Omental fat pad (tissue), 4 donors: ENCODE measurements around the gene PCDHGB5. TPM values are rescaled to one million over a fixed set of nuclear protein-coding genes. Genes with fewer than 3 reads are reported as not detected.
A peak's percentile ranks its signal among the peaks of the same experiment; 100 is the strongest.
"Not testable (repeated sequence)": the region's sequence is repeated elsewhere in the genome, so short reads cannot be mapped to it uniquely, and the experiment has no call there.

Experiments used
- ATAC-seq: fragments of 150-250 bp; one replicate; pipeline ENCODE4 v1.9.1; 2016; ENCODE audit warnings: mild to moderate bottlenecking, moderate library complexity; ENCODE audit not compliant: low FRiP score
- DNase-seq: peaks from one replicate; pipeline ENCODE4 v3.0.0-alpha.2; 2019; ENCODE audit warnings: low spot score
- CTCF ChIP-seq, 3 donors: fragments of 450-650 bp; IDR thresholded peaks; one replicate each; pipeline ENCODE4 v1.5.1; 2016 to 2017; ENCODE audit warnings: antibody characterized with exemption in 3 of 3, mild to moderate bottlenecking in 3 of 3, moderate library complexity in 2 of 3
- total RNA-seq, 4 donors: library from RNA; depleted of rRNA; stranded (reverse); fragments of >200 nt; gene quantifications; one replicate each; pipeline ENCODE4 v1.1.0, GENCODE V29; 2016

PCDHGB5 gene
- total RNA-seq, 4 donors from 2014 or later: 6.5 to 18.8 (median 8.9) TPM

- ATAC-seq (no peak), DNase-seq (no peak)
- TF ChIP-seq CTCF (IDR thresholded peaks at IDR 0.05): no peak
These were observed 13.8 kb downstream of the PCDHGB5 start for GRCh38 chr5:141411575-141411974.

GRCh38 chr5:141412854-141413539, 15.2 kb downstream of the PCDHGB5 start, which contains the start of gene PCDHGA10:
PCDHGA10 (plus strand) TSS chr5:141412987; CDS start chr5:141413176, 189 bp downstream.
- DNase-seq (no peak), ATAC-seq (no peak)
- no peak for TF ChIP-seq CTCF (IDR thresholded peaks at IDR 0.05)

GRCh38 chr5:141413540-141414069, 15.9 kb downstream of the PCDHGB5 start:
- DNase-seq: no peak
- no peak for TF ChIP-seq CTCF (IDR thresholded peaks at IDR 0.05)
- no peak for ATAC-seq

GRCh38 chr5:141414548-141415274, 17.0 kb downstream of the PCDHGB5 start:
- not testable (repeated sequence) for DNase-seq

DNA sequence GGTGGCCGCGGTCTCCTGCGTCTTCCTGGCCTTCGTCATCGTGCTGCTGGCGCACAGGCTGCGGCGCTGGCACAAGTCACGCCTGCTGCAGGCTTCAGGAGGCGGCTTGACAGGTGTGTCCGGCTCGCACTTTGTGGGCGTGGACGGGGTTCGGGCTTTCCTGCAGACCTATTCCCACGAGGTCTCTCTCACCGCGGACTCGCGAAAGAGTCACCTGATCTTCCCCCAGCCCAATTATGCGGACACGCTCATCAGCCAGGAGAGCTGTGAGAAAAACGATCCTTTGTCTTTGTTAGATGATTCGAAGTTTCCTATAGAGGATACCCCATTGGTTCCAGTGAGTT, 17.5 kb downstream of the PCDHGB5 start:
- not testable (repeated sequence) for DNase-seq, ATAC-seq

More at GRCh38 chr5:141414548-141415274, 17.0 kb downstream of the PCDHGB5 start:
- ATAC-seq: not testable (repeated sequence)

- DNase-seq: not testable (repeated sequence)
- peak in 1 of 3 donors; percentile 23 for TF ChIP-seq CTCF (IDR thresholded peaks at IDR 0.05)
- peak; percentile 70 for ATAC-seq
These were observed 19.9 kb downstream of the PCDHGB5 start, which contains the start of gene PCDHGB7 for GRCh38 chr5:141417494-141418172. PCDHGB7 (plus strand) TSS chr5:141417677; CDS start chr5:141417860, 183 bp downstream.

- DNase-seq: no peak
- ATAC-seq: no peak
- no peak for TF ChIP-seq CTCF (IDR thresholded peaks at IDR 0.05)
These were observed 21.5 kb downstream of the PCDHGB5 start for GRCh38 chr5:141419074-141419880.
